ENCODE measurements around the gene ANO4.
"Not testable (repeated sequence)": the region's sequence is repeated elsewhere in the genome, so short reads cannot be mapped to it uniquely, and the experiment has no call there.

ANO4 gene

DNA sequence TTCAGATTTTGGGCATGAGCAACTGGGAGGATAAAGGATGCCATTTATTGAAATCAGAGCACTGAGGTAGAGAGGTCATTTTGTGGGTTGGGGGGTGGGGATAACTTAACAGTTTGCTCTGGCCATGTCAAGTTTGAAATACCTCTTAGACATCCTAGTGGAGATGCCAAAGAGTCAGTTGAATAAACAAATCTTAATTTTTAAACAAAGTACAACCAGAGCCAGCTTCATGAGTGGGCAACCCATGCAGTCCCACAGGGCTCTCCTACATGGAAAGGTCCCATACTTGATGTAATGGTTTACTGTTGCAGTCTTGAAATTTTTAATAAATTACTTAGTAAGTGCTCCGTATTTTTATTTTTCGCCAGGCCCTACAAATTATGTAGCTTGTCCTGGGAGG, 81.2 kb downstream of the ANO4 start:
- DNase-seq = no peak

DNA sequence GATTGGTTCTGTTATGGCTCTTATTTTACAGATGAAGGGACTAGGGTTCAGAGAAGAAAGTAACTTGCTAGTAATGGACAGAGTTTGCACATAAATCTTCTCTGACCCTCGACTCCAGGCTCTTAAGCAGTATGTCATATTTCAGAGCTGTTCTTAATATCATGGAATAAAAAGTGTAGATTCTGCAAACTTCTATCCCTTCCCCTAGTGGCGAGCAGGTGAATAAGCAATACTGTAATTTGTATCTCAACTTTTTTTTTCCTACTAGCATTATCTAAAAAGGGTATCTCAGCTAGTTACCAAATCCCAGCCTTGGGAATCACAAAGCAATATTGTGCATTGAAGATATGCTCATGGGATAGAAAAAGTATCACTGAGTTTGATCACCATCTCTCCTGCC, 83.2 kb downstream of the ANO4 start:
- no peak for DNase-seq

DNA sequence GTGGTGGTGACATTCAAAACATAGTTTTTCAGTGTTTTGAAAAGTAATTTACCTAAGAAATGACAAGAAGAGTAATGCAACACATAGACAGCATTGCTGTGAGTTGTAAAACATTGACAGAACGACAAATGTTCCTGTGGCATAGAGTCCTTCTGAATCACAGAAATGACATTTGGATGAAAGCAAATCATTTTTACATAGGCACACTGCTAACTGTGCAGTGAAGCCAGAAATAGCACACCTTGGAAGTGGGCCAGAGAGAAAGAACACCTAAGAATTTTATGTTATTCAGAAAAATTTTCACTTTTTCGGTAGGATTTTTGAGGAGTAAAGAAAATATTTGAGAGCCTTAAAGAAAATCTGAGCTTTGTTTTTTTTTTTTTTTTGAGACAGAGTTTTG, 100.6 kb downstream of the ANO4 start:
- DNase-seq = no peak

DNA sequence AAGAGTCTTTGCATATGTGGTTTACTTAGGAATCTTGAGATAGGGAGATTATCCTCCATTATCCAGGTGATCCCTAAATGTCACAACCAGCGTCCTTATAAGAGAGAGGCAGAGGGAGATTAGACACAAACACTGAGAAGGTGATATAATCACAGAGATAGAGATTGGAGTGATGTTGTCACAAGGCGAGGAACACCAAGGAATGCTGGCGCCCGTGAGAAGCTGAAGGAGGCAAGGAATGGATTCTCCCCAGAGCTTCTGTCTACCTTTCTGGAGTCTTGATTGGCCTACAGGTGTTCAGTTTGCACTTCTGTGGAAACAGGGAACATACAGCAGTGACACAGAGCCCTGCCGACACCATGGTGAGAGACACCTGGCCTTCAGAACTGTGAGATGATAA, 101.6 kb downstream of the ANO4 start:
- no peak for DNase-seq

DNA sequence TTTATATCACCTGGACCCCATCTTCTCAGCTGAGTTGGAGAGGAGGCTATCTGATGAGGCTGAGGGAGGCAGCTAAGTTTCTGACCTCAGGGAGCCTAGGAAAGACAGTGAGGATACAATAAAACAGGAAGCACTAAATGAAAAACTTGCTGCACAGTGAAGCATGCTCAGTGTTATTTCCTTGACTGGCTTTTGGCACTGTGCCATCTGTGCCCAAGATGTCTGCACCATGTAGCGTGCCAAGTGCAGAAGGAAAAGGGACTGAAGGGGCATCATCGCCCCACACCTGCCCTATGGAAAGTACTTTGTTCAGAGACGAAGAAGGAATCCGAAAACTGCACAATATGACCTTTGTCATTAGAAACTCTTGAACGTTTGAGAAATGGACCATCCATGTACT, 102.7 kb downstream of the ANO4 start:
- no peak for DNase-seq

DNA sequence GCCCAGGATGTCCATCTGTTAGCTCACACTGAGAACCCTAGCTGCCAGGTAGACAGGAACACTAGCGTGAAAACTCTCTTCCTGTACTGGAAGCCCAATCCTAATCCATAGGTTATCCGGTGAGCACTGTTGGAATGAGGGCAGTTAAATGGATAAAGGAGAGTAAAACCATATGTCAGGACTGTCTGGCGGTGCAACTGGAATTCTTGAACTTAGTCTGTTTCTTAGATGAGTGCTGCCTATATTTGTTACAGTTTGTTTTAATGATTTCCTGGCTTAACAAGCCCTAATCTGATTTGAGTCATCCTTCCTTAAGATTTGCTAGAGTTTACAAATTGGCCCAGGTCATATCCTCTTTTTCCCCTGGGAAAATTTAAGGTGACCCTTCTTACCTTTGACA, 104.7 kb downstream of the ANO4 start:
- no peak for DNase-seq

DNA sequence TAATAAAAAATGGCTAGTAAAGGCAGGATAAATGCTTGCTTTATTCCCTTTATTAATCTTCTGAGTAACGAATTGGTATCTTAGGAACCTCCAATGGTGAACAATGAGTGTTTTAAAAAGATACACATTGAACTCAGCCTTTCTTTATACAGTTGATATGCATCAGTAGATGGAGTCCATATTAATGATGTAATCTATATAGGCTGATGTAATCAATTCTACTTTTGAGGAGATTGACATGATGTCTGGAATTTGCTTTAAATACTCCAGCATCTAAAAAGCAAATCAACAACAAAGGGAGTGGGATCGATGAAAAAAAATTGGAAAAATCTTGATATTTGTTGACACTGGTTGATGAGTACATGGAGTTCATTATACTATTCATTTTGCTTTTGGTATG, 106.2 kb downstream of the ANO4 start:
- no peak for DNase-seq

DNA sequence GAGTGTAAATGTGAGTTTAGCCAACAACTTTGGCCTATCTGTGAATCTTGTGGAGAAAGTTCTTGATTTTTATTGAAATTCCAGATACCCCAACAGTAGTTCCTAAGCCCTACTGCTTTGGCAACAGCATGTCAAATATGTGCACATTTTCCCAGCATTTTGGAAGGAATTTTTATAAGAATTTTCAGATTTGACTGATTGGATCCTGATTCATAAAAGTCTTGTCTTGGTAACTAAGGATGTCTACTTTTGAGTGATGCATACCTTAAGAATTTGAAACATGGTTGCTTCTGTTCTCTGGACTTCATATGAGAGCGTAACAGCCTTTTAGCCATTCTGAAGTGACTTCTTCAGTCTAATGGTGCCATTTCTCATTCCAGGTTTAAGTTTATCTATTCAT, 106.7 kb downstream of the ANO4 start:
- no peak for DNase-seq

DNA sequence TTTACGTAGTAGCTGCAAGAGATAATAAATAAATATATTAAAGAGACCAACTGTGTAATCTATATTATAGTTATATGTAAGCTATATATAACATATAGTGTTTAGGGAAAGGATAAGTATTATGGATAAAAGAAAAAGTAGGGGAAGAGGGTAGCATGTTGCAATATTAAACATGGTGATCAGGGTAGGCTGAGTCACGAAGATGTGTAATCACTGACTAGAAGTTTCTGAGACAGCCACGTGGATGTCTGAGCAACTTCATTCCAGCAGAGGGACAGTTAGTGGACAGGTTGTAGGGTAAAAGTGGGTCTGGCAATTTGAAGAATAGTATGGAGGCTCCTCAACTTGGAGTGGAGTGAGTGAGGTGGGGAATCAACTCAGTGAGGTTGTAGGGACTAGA, 109.7 kb downstream of the ANO4 start:
- no peak for DNase-seq

DNA sequence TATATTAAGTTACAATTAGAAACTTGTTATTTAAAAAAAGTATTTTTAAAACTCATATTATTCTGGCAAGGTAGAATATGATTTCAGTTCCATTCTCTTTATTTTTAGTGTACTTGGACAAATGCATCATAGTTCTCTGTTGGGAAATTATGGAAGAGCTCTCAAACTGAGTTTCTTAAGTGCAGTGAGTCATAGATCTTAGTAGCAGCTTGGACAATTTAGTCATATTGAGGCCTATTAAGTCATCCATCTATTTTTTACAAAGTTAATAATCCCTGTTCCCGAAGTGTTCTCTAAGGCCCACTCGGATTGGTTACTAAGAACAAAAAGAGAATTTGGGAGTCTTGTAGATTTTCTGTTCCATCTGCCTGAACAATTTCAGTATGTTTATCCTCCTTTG, 113.9 kb downstream of the ANO4 start:
- no peak for DNase-seq

DNA sequence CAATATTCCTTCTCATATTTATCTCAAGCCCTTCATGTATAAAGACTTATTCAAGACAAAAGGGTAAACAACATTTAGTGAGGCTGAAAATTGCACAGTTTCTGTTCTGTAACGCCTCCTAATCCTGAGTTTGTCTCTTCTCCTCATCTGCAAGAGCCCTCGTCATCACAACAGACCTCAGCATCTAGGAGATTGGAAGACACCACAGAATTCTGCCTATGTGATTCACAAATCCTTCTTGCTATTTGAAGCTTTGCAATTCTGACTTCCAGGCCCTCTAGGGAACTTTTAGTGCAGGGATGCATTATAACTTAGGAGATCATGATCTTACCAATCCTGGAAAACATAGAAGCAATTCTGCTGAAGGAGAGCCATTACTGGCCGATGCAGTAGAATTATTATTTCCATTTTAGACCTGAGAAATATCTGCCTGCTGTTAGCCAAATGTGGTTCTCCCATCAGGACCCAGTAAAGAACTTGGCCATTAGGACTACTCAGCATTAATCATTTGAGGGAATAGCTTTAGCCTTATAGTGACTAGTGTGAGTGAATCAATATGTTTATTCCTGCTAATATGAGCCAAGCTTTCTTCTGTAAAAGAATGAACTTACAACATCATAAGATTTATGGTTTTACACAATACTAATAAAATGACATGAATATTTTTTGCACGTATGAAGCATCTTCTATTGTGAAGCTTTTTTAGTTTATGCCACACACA, 119.5 kb downstream of the ANO4 start:
- DNase-seq = no peak

DNA sequence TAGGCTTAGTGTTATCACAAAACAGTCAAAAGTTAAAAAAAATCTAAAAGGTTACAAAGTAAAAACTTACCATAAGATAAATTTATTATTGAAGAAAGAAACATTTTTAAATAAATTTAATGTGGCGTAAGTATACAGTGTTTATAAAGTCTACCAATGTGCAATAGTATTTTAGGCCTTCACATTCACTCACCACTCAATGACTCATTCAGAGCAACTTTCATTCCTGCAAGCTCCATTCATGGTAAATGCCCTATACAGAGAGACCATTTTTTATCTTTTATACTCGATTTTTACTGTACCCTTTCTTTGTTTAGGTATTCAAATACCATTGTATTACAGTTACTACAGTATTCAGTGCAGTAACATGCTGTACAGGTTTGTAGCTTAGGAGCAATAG, 124.5 kb downstream of the ANO4 start:
- no peak for DNase-seq

DNA sequence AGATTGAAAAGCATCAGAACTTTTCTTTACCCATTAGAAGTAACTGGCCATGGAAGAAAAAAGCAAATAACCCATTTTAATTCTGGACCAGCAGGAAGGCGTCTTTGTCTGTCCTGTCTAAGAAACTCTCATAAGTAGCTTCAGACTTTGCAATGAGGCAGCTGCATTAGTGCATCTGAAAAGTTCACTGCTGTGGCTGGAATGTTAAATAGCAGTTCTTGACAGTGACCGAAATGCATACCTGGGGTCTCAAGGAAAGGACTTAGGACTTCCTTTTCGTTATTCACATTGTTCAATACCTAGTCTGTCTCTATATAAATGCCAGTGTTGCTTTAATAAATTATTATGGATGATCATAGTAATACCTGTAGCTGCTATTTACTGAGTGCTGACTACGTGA, 125.9 kb downstream of the ANO4 start:
- DNase-seq = no peak

DNA sequence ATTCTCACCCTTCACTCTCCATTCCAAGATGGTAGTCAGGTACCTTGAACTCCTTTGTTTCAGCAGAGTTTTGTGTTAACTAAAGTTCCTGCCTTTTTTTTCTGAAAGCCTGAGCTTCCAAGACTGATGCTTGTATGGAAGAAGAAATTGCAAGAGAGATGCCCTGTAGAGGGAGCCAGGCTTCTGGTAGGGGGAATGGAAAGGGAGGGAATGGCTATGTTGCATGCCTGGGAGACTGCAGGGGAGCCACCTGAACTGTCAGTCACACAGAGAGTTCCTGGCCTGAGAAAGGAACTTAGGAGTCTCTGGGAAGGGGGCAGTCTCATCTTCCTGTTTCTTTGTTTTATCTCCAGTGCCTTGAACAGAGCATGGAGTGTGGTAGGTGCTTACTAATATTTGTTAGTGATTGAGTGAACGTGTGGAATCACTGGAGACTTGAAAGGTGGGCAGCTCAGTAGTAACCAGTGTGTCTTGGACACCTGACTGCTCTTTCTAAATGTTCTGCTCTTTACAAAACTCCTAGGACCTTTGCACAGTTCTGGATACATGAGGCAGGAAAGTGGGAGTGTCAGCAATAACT, 132.2 kb downstream of the ANO4 start:
- DNase-seq = no peak

DNA sequence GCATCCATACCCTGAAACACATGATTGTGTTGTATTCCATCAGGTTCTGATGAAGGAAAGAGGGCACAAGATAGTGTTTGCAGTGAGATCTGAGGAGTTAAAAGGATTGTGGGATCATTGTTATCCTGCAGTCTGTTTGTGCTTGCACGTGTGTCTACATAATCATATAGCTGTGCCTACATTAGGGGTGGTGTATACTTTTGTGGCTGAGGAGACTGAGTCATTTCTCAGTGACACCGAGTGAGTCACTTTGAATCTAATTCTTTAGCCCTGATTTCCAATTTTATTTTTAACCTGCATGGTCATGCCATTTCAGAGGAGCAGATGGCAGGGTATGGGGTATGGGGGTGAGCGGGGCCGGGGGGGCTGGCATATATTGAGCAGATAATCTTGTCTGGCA, 133.2 kb downstream of the ANO4 start:
- DNase-seq = no peak

DNA sequence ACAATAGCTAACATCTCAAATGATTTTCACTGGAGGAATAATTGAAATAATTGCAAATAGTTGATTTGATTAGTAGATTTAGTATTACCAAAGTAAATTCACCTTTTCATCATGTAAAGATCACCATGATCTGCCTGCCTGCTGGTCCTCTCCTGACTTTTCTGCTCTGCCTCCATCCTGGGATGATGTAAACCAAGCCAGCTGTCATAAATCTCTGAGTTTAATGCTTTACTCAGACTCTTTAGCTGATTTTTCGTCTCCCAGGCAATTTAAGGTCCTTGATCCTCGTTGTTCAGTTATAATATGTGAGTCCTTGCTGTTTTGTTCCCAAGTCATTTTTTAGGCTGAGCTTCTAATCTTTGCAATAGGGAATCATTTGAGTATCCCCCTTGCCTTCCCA, 138.0 kb downstream of the ANO4 start:
- no peak for DNase-seq

DNA sequence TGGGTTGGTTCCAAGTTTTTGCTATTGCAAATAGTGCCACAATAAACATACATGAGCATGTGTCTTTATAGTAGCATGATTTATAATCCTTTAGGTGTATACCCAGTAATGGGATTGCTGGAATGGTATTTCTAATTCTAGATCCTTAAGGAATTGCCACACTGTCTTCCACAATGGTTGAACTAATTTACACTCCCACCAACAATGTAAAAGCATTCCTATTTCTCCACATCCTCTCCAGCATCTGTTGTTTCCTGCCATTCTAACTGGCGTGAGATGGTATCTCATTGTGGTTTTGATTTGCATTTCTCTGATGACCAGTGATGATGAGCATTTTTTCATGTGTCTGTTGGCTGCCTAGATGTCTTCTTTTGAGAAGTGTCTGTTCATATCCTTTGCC, 139.0 kb downstream of the ANO4 start:
- DNase-seq = not testable (repeated sequence)

DNA sequence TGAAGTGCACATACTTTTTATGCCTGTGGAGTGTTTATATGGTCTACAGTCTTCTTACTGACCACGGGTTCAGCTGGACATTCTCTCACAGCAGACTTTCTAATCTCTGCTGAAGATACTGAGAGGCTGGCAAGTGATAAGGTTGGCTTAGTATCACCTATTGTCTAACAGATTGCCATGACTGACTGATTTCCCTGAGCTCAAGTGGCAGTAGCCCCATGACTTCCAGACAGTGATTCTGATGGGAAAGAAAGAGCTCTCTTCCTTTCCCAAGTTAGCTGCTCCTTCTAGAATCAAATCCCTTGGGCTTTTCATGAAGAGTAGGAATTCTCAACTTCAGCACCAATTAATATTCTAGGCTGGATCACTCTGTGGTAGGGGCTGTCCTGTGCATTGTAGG, 141.4 kb downstream of the ANO4 start:
- no peak for DNase-seq

DNA sequence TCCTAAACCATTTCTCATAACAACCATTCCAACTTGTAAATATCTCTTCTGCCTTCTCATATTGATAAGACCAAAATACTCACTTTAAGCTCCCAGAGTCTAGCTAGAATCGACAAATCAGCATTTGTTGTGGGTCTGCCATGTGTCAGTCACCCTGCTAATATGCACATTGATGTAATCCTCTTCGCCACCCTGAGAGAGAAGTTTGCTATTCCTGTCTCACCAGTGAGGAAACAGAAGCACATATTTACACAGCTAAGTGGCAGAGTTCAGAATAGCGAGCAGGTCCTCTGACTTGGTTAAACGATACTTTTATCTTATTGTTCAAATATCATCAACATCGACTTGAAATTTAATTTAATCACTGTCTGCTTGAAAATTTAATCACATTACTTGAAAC, 142.1 kb downstream of the ANO4 start:
- no peak for DNase-seq

DNA sequence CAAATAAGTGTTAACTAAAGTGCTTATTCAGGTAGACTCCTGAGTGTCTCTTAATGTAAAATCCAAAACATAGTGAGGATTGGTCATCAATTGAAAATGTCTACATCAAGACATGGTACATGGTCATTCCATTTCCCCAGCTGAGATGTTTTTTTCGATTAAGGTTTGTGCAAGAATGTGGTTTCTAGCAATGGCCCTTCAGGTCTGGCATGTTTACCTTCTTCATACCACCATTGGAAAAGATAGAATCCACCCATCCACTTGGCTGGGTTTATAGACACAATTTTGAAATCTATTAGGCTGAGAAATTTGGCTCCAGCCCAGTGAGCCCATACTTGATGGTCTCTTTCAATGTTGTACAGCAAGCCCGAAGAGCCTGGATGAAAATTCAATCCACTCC, 145.9 kb downstream of the ANO4 start:
- no peak for DNase-seq

DNA sequence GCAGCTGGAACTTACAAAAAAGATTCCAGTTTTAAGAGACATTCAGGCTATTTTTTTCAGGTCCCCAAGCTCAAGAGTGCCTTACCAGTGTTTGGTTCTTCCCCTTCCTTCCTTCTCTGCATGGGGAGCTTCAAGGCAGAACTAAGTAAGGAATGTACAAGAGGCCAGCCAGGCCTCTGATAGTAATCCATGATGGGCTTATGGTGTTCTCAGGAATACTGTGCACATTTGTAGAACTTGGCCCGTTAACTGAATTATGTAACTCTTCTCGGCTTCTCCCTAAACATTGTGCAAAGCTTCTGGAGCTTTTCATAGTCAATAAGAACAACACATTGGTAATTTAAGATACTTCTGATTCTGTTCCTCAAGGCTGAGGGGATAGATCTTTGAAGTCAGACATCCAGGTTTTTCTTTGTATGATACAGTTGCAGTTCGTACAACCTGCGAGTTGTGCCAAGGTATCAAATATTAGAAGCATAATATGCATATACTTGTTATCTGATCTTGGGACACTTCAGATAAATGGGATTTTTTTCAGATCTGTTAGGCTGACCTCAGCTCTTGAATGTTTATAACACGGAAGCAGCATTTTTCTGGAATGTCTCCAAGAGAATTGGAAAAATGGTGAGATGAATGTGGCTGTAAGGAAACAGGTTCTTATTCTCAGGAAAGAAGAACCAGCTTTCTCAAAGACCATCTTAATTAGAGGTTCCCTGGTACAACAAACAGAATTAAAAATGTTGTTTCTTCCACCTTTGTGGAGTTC, 148.6 kb downstream of the ANO4 start:
- no peak for DNase-seq

DNA sequence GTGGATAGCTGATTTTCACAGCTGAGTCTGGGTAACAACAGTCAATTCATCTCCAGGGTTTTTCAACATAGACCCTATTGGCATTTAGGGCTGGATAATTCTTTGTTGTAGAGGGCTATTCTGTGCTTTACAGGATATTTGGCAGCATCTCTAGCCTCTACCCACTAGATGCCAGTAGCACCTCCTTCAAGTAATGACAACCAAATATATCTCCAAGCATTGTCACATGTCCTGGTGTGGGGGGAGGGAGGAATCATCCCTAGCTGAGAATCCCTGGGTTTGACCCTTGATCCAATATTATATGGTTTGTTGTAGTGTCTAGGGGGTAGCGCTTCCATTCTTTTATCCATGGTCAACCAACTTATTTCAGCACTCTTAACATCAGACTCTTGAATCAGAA, 157.2 kb downstream of the ANO4 start:
- DNase-seq = no peak

DNA sequence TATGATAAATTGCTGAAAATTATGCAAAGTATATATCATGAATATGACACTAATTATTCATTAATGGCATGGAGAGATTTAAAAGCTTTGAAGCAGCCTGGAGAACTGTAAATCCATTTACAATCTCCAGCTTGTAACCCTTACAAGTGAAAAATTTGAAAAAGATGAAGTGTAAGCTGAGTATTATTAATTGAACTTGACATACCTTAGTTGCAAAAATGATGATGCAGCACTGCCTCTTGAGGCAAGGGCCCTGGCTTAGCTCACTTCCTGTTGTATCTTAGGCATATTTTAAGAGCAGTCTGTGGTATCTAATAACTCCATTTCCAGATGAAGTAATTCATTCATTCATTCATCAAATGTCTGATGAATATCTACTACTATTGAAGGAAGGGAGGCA, 158.6 kb downstream of the ANO4 start:
- DNase-seq = no peak

DNA sequence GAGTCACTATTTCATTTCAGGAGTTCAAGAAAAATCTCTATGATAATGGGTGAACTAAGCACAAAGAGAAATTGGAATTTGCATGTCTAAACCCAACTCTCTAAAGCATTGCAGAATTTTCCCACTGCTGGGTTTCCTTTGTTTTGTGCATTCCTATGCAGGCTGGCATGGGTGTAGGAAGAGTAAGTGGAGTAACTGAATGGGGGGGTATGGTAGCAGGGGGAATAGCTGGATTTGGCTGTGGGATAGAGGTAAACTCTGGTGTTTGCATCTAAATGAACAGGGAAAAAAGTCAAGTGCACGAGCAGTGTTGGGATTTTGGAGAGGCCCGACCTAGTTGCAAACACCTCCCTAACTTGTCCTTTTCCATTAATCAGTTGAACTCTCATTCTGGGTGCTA, 159.1 kb downstream of the ANO4 start:
- no peak for DNase-seq

DNA sequence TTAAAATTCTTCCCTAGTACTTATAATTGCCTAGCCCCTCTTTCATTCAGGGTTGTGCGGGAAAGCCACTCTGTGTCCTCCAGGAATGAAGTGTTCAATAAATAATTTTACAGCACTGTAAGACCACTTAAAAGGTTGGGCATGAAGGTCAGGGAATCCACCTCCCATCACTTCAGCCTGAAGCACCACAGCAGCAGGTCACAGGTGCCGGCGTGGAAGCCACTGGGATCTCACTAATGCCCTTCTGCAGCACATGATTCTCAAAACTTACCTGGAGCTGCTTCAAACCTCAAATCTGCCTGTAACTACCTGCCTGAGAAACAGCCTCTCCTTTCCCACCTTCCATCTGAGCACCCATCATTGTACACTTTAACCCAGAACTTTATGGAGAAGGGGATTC, 159.5 kb downstream of the ANO4 start:
- no peak for DNase-seq

Data from stimulated activated naive CD4-positive, alpha-beta T cell (primary cell).